A549 (cell line): ENCODE measurements around the gene EDN2. TPM values are rescaled to one million over a fixed set of nuclear protein-coding genes. Genes with fewer than 3 reads are reported as not detected.

Experiments used
- ATAC-seq, 2 experiments: fragments of 200-7000 bp in 1 of 2; fragments of >200 bp in 1 of 2; cut with Nextera tagmentation in 1 of 2; cut with Tn5 transposase in 1 of 2; 3 replicates each; pipeline versions ENCODE4 v1.8.0 to v1.9.1; 2018 to 2020; ENCODE audit warnings: mild to moderate bottlenecking in 1 of 2, moderate library complexity in 1 of 2
- CTCF ChIA-PET: fragments of 300-600 bp; sonication (Branson Sonifier 250); formaldehyde crosslinking; extraction: SDS; loops from one replicate; lab custom pipeline; 2021; ENCODE audit warnings: antibody characterized with exemption, inconsistent platforms; lab: Yijun Ruan, JAX
- POLR2A ChIA-PET: fragments of 350-600 bp; formaldehyde crosslinking; extraction: SDS; loops from one replicate; lab custom pipeline; 2021; ENCODE audit warnings: antibody characterized with exemption, inconsistent platforms; lab: Yijun Ruan, JAX
- DNase-seq, 2 experiments: peaks; one replicate each; pipeline versions ENCODE4 v3.0.0 to v3.0.0-alpha.2; 2011 to 2016; ENCODE audit warnings: low read depth in 1 of 2, low spot score in 1 of 2
- FAIRE-seq: peaks from 2 replicates; lab custom pipeline; 2011; peaks lifted over from hg19 to GRCh38; lab: Jason Lieb, UNC
- H3K27ac ChIP-seq, 2 experiments: fragments of >200 bp; sonication (Bioruptor Twin); formaldehyde crosslinking; 3 replicates each; pipeline ENCODE4 v1.5.1; 2016 to 2017
- H3K4me1 ChIP-seq: fragments of >200 bp; sonication (Bioruptor Twin); formaldehyde crosslinking; 3 replicates; pipeline ENCODE4 v1.6.1; 2016
- H3K4me2 ChIP-seq: fragments of >200 bp; sonication (Bioruptor Twin); formaldehyde crosslinking; 3 replicates; pipeline ENCODE4 v1.6.1; 2016
- H3K4me3 ChIP-seq: fragments of >200 bp; sonication (Bioruptor Twin); formaldehyde crosslinking; 3 replicates; pipeline ENCODE4 v1.5.1; 2016
- H3K9me3 ChIP-seq: fragments of >200 bp; sonication (Bioruptor Twin); formaldehyde crosslinking; 3 replicates; pipeline ENCODE4 v1.6.1; 2016
- BHLHE40 ChIP-seq: IDR thresholded peaks from 2 replicates; pipeline ENCODE4 v1.6.1; 2012; ENCODE audit warnings: low read depth, low read length, inconsistent platforms
- EP300 ChIP-seq, 2 experiments: fragments of >200 bp; sonication (Bioruptor Twin); formaldehyde crosslinking; IDR thresholded peaks; 2 replicates in 1 of 2; 3 replicates in 1 of 2; pipeline ENCODE4 v1.6.1; 2016 to 2017
- FOSB ChIP-seq: fragments of 250-450 bp; sonication (Bioruptor Pico); IDR thresholded peaks from 2 replicates; pipeline ENCODE4 v1.5.0; 2020; ENCODE audit warnings: mild to moderate bottlenecking, moderate library complexity
- FOSL2 ChIP-seq, 2 experiments: fragments of 450-650 bp in 1 of 2; fragments of >200 bp in 1 of 2; sonication (Bioruptor Twin) in 1 of 2; formaldehyde crosslinking; IDR thresholded peaks; 2 replicates each; pipeline versions ENCODE4 v1.5.0 to v1.6.1; 2016 to 2020; ENCODE audit warnings: mild to moderate bottlenecking in 1 of 2, moderate library complexity in 1 of 2
- FOXS1 ChIP-seq: fragments of 250-450 bp; sonication (Bioruptor Pico); IDR thresholded peaks from 2 replicates; pipeline ENCODE4 v1.5.0; 2020; ENCODE audit warnings: mild to moderate bottlenecking, moderate library complexity
- HEYL ChIP-seq: fragments of 250-450 bp; sonication (Bioruptor Pico); IDR thresholded peaks from 2 replicates; pipeline ENCODE4 v1.8.0; 2021; ENCODE audit warnings: mild to moderate bottlenecking, moderate library complexity
- HOXB13 ChIP-seq: fragments of 250-450 bp; sonication (Bioruptor Pico); IDR thresholded peaks from 2 replicates; pipeline ENCODE4 v1.5.0; 2020; ENCODE audit warnings: low read depth, mild to moderate bottlenecking, moderate library complexity
- JUNB ChIP-seq: fragments of >200 bp; sonication (Bioruptor Twin); formaldehyde crosslinking; IDR thresholded peaks from 2 replicates; pipeline ENCODE4 v1.6.1; 2016
- KDM5A ChIP-seq: fragments of 200-600 bp; sonication (generic); IDR thresholded peaks from 2 replicates; pipeline ENCODE4 v1.6.1; 2016; ENCODE audit warnings: antibody characterized with exemption, mild to moderate bottlenecking
- MAFK ChIP-seq: fragments of 450-650 bp; IDR thresholded peaks from 2 replicates; pipeline ENCODE4 v1.6.1; 2014; ENCODE audit not compliant: partially characterized antibody
- MAZ ChIP-seq: fragments of 150-350 bp; IDR thresholded peaks from 2 replicates; pipeline ENCODE4 v1.6.1; 2014; ENCODE audit warnings: antibody characterized with exemption, low read depth, low read length, borderline replicate concordance
- MYC ChIP-seq: IDR thresholded peaks from 2 replicates; pipeline ENCODE4 v1.6.1; 2012; ENCODE audit warnings: mild to moderate bottlenecking, inconsistent platforms, low read length, improper control_type of control experiment, borderline replicate concordance
- NR3C1 ChIP-seq: fragments of >200 bp; sonication (Bioruptor Twin); formaldehyde crosslinking; IDR thresholded peaks from 3 replicates; pipeline ENCODE4 v1.6.1; 2017
- PHF8 ChIP-seq: fragments of 200-600 bp; sonication (generic); IDR thresholded peaks from 2 replicates; pipeline ENCODE4 v1.6.1; 2016; ENCODE audit warnings: low read depth, mild to moderate bottlenecking, antibody characterized with exemption, moderate library complexity, borderline replicate concordance
- POLR2A ChIP-seq: IDR thresholded peaks from 2 replicates; pipeline ENCODE4 v1.6.1; 2012; ENCODE audit warnings: mild to moderate bottlenecking, low read length
- RFX5 ChIP-seq: fragments of 450-650 bp; IDR thresholded peaks from 2 replicates; pipeline ENCODE4 v1.7.1; 2014; ENCODE audit warnings: antibody characterized with exemption, mild to moderate bottlenecking, moderate library complexity
- RNF2 ChIP-seq: fragments of 200-600 bp; sonication (generic); IDR thresholded peaks from 2 replicates; pipeline ENCODE4 v1.6.1; 2016; ENCODE audit warnings: low read depth, mild to moderate bottlenecking, antibody characterized with exemption, moderate library complexity, borderline replicate concordance
- SMC3 ChIP-seq: fragments of >200 bp; sonication (Bioruptor Twin); formaldehyde crosslinking; IDR thresholded peaks from 3 replicates; pipeline ENCODE4 v1.6.1; 2018; ENCODE audit warnings: inconsistent platforms
- TFCP2L1 ChIP-seq: fragments of 250-450 bp; sonication (Bioruptor Pico); IDR thresholded peaks from 2 replicates; pipeline ENCODE4 v1.5.0; 2021; ENCODE audit warnings: mild to moderate bottlenecking
- ZC3H11A ChIP-seq: fragments of 450-650 bp; IDR thresholded peaks from 2 replicates; pipeline ENCODE4 v1.6.1; 2014; ENCODE audit warnings: antibody characterized with exemption, mild to moderate bottlenecking
- ZFP36 ChIP-seq: fragments of 450-650 bp; IDR thresholded peaks from 2 replicates; pipeline ENCODE4 v1.6.1; 2014; ENCODE audit warnings: borderline replicate concordance; ENCODE audit not compliant: partially characterized antibody
- WGBS: methylation state at CpG from one replicate; pipeline ENCODE4 v1.1.6; 2017; ENCODE audit errors: missing lambda C conversion rate; 5-methylcytosine and 5-hydroxymethylcytosine counted together
- polyA plus RNA-seq, 4 experiments: library from polyadenylated mRNA; depleted of rRNA in 3 of 4; stranded (reverse); fragments of >200 nt; fragmentation: RNase III in 1 of 4; extraction: RNeasy Plus Mini Kit Qiagen cat#74134 plus additional on column Dnase treatment in 1 of 4; gene quantifications; 2 replicates in 3 of 4; 3 replicates in 1 of 4; pipeline ENCODE4 v1.2.3, GENCODE V29; 2011 to 2017
- TF ChIP-seq, protein P1 (sequence below): IDR thresholded peaks from 2 replicates; pipeline ENCODE4 v1.6.1; 2012
- TF ChIP-seq, protein P2 (sequence below): fragments of >200 bp; sonication (Bioruptor Twin); formaldehyde crosslinking; IDR thresholded peaks from 2 replicates; pipeline ENCODE4 v1.6.1; 2016
- TF ChIP-seq, protein P3 (sequence below): fragments of 200-600 bp; sonication (generic); IDR thresholded peaks from 2 replicates; pipeline ENCODE4 v1.6.1; 2016; ENCODE audit warnings: antibody characterized with exemption, mild to moderate bottlenecking, moderate library complexity
- TF ChIP-seq, protein P4 (sequence below): fragments of >200 bp; sonication (Bioruptor Twin); formaldehyde crosslinking; IDR thresholded peaks from 3 replicates; pipeline ENCODE4 v1.6.1; 2016

Gene EDN2
- polyA plus RNA-seq, 2 of the 4 experiments (the other 2 are of a cell fraction), result 1.2 to 3.2 TPM

DNA sequence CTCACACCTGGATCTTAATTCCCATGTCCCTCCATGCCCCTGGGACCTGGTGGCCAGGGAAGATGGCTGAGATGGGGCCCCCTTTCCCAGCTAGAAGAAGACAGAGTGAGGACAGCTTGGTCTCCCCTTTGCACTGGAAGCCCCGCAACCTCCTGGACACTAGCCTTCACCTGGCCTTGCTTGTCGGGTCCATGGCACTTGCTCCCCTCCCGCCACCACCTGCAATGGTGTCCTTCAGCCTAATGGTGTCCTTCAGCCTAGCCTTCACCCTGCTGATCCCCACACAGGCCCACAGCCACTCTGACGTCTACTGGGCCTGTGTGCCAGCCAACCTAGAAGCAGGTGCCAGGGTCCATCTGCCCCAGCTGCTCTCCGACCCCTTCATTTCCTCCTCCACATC, 45.9 kb upstream of the EDN2 start:
- ChIA-PET CTCF (no interaction called here), POLR2A (no interaction called here)
- no peaks in the 10 kb centered on the region for H3K9me3 ChIP-seq
- no peak overlapping the region for H3K4me2 ChIP-seq
- H3K27ac ChIP-seq, result no peak overlapping the region
- no peak for DNase-seq
- no peak for ATAC-seq
- no peak overlapping the region for H3K4me3 ChIP-seq
- 45% methylated on average over 5 of the region's 5 CpGs for WGBS
- TF ChIP-seq ZFP36, result no peak
- TF ChIP-seq FOSB (CRISPR knock-in tag), result no peak
- TF ChIP-seq, protein P1, sequence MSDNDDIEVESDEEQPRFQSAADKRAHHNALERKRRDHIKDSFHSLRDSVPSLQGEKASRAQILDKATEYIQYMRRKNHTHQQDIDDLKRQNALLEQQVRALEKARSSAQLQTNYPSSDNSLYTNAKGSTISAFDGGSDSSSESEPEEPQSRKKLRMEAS, result no peak
- no peak for TF ChIP-seq MYC
- TF ChIP-seq SMC3, result no peak
- TF ChIP-seq NR3C1, result no peak
- no peak for TF ChIP-seq POLR2A
- no peak for TF ChIP-seq ZC3H11A
- TF ChIP-seq HEYL (CRISPR knock-in tag), result no peak
- TF ChIP-seq MAZ, result no peak
- no peak for FAIRE-seq
- H3K4me1 ChIP-seq, result no peaks in the 10 kb centered on the region

DNA sequence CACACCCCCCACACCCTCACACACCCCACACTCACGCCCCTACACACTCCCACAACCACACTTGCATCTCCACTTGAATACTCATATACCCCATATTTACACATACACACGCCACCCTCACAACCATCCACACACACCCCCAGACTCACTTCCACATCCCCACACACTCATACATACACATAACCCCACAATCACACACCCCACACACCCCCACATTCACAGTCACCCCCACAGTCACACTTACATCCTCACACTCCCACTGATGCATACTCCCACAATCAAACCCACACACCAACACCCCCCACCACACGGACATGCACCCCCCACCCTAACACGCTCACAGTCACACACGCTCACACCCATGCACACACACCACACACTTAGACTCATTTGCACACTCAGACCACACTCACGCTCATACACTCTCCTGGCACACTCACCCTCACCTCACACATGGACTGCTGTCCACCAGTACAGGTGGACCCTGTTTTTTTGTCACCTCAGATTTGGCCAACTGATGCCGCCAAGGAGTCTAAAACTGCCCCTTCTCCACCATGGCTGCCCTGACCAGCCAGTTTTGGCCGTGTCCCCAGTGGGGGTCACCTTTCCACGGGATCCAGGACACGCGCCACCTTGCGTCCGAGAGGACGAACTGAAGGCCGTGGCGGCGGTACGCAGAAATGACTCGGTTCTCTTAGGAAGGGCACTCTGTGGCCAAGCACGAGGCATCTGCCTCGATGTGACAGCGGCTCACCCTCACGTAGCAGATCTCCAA, 45.3 kb upstream of the EDN2 start:
- no peak for ATAC-seq
- POLR2A ChIA-PET, result no interaction called here
- DNase-seq, result no peak
- no peak overlapping the region for H3K4me2 ChIP-seq
- H3K27ac ChIP-seq, result no peak overlapping the region
- no peaks in the 10 kb centered on the region for H3K9me3 ChIP-seq
- no peak overlapping the region for H3K4me3 ChIP-seq
- WGBS, result 58% methylated on average over 13 of the region's 23 CpGs
- TF ChIP-seq FOSB (CRISPR knock-in tag) (no peak), HOXB13 (CRISPR knock-in tag) (no peak), FOSL2 (IDR thresholded peaks at IDR 0.05) (no peak), FOSL2 (CRISPR knock-in tag; IDR thresholded peaks at IDR 0.05) (no peak), FOXS1 (CRISPR knock-in tag) (no peak), TFCP2L1 (CRISPR knock-in tag) (no peak), BHLHE40 (no peak), MAFK (no peak), RNF2 (no peak), JUNB (no peak), RFX5 (no peak), KDM5A (no peak), EP300 (IDR thresholded peaks at IDR 0.05) (no peak), NR3C1 (no peak), PHF8 (no peak)
- TF ChIP-seq, protein P2, sequence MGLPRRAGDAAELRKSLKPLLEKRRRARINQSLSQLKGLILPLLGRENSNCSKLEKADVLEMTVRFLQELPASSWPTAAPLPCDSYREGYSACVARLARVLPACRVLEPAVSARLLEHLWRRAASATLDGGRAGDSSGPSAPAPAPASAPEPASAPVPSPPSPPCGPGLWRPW, result no peak
- TF ChIP-seq, protein P3, sequence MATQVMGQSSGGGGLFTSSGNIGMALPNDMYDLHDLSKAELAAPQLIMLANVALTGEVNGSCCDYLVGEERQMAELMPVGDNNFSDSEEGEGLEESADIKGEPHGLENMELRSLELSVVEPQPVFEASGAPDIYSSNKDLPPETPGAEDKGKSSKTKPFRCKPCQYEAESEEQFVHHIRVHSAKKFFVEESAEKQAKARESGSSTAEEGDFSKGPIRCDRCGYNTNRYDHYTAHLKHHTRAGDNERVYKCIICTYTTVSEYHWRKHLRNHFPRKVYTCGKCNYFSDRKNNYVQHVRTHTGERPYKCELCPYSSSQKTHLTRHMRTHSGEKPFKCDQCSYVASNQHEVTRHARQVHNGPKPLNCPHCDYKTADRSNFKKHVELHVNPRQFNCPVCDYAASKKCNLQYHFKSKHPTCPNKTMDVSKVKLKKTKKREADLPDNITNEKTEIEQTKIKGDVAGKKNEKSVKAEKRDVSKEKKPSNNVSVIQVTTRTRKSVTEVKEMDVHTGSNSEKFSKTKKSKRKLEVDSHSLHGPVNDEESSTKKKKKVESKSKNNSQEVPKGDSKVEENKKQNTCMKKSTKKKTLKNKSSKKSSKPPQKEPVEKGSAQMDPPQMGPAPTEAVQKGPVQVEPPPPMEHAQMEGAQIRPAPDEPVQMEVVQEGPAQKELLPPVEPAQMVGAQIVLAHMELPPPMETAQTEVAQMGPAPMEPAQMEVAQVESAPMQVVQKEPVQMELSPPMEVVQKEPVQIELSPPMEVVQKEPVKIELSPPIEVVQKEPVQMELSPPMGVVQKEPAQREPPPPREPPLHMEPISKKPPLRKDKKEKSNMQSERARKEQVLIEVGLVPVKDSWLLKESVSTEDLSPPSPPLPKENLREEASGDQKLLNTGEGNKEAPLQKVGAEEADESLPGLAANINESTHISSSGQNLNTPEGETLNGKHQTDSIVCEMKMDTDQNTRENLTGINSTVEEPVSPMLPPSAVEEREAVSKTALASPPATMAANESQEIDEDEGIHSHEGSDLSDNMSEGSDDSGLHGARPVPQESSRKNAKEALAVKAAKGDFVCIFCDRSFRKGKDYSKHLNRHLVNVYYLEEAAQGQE, result no peak
- TF ChIP-seq, protein P4, sequence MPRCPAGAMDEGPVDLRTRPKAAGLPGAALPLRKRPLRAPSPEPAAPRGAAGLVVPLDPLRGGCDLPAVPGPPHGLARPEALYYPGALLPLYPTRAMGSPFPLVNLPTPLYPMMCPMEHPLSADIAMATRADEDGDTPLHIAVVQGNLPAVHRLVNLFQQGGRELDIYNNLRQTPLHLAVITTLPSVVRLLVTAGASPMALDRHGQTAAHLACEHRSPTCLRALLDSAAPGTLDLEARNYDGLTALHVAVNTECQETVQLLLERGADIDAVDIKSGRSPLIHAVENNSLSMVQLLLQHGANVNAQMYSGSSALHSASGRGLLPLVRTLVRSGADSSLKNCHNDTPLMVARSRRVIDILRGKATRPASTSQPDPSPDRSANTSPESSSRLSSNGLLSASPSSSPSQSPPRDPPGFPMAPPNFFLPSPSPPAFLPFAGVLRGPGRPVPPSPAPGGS, result no peak
- H3K4me1 ChIP-seq, result no peaks in the 10 kb centered on the region
- FAIRE-seq, result no peak
- CTCF ChIA-PET, result no interaction called here
